Germinal center (tissue), 1 donor: ENCODE measurements around the gene DEGS2.

Source experiments
- DNase-seq: peaks from one replicate; pipeline ENCODE4 v3.0.0; 2012; ENCODE audit warnings: mixed read lengths, low spot score

Gene DEGS2

GRCh38 chr14:100111931-100112704 lies 47.3 kb downstream of the DEGS2 start:
- no peak for DNase-seq

GRCh38 chr14:100110816-100111215 lies 48.6 kb downstream of the DEGS2 start:
- DNase-seq: no peak

- DNase-seq: no peak
Observed at GRCh38 chr14:100109594-100109955, 49.9 kb downstream of the DEGS2 start.

- no peak for DNase-seq
Observed at GRCh38 chr14:100108840-100109593, 50.4 kb downstream of the DEGS2 start.

GRCh38 chr14:100108042-100108825 lies 51.2 kb downstream of the DEGS2 start:
- DNase-seq: peak; percentile 81

- no peak for DNase-seq
Observed at GRCh38 chr14:100107236-100107635, 52.2 kb downstream of the DEGS2 start.

- no peak for DNase-seq
Observed at GRCh38 chr14:100106250-100107112, 53.0 kb downstream of the DEGS2 start.

- no peak for DNase-seq
Observed at GRCh38 chr14:100105357-100106169, 53.9 kb downstream of the DEGS2 start.

GRCh38 chr14:100104523-100105300 lies 54.7 kb downstream of the DEGS2 start:
- DNase-seq: no peak

- DNase-seq: no peak
Observed at GRCh38 chr14:100104006-100104352, 55.5 kb downstream of the DEGS2 start.

GRCh38 chr14:100103250-100104005 lies 56.0 kb downstream of the DEGS2 start:
- no peak for DNase-seq

GRCh38 chr14:100102156-100102785 lies 57.2 kb downstream of the DEGS2 start:
- DNase-seq: no peak

- no peak for DNase-seq
Observed at GRCh38 chr14:100100032-100100703, 59.3 kb downstream of the DEGS2 start.

- DNase-seq: no peak
Observed at GRCh38 chr14:100098171-100098570, 61.3 kb downstream of the DEGS2 start.

- no peak for DNase-seq
Observed at GRCh38 chr14:100096656-100097055, 62.8 kb downstream of the DEGS2 start.
